IPS-15b (cell line): Measurements from ENCODE around the gene SLC26A1.
"Not testable (repeated sequence)": the region's sequence is repeated elsewhere in the genome, so short reads cannot be mapped to it uniquely, and the experiment has no call there.

Experiments
- H3K27me3 ChIP-seq: one replicate; pipeline ENCODE4 v1.6.1; 2013; ENCODE audit warnings: low read length; ENCODE audit not compliant: control insufficient read depth, insufficient read depth
- H3K36me3 ChIP-seq: one replicate; pipeline ENCODE4 v1.6.1; 2013; ENCODE audit warnings: low read length; ENCODE audit not compliant: control insufficient read depth, insufficient read depth
- H3K4me1 ChIP-seq: one replicate; pipeline ENCODE4 v1.6.1; 2013; ENCODE audit warnings: mild to moderate bottlenecking, low read length; ENCODE audit not compliant: control insufficient read depth, insufficient read depth
- H3K4me3 ChIP-seq: one replicate; pipeline ENCODE4 v1.5.1; 2013; ENCODE audit warnings: low read depth, low read length
- H3K9ac ChIP-seq: one replicate; pipeline ENCODE4 v1.6.1; 2013; ENCODE audit warnings: low read depth, mild to moderate bottlenecking, low read length
- H3K9me3 ChIP-seq: one replicate; pipeline ENCODE4 v1.6.1; 2013; ENCODE audit warnings: mild to moderate bottlenecking, low read length; ENCODE audit not compliant: control insufficient read depth, insufficient read depth

SLC26A1 gene

GRCh38 chr4:978957-979701, 14.1 kb downstream of the SLC26A1 start:
- no peak overlapping the region for H3K4me3 ChIP-seq
- H3K9ac ChIP-seq: no peak overlapping the region
- no peaks in the 10 kb centered on the region for H3K9me3 ChIP-seq
- peaks cover 4% of the 10 kb centered on the region for H3K27me3 ChIP-seq
- H3K36me3 ChIP-seq: no peaks in the 10 kb centered on the region
- no peaks in the 10 kb centered on the region for H3K4me1 ChIP-seq

GRCh38 chr4:976016-976415, 17.2 kb downstream of the SLC26A1 start:
- H3K9ac ChIP-seq: not testable (repeated sequence)

DNA sequence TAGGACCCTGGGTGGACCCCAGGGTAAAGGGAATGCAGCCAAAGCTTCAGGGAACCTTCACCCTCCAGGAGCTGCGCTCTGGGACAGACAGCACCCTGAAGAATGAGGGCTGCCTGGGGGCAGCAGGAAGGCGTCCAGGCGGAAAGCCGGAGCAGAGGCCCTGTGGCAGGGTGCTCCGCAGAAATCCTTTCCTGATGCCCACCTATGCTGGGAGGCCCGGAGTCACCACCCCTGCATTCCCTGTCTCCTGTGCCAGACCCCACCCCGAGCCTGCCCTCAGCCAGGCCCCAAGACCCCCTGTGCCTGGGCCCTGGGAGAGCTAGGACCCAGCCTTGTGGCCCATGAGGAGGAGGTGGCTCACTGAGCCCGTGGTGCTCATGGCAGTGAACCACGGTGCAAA, 18.5 kb downstream of the SLC26A1 start:
- Histone ChIP-seq H3K4me1 (no peaks in the 10 kb centered on the region), H3K4me3 (no peak overlapping the region), H3K36me3 (peaks cover 3% of the 10 kb centered on the region), H3K9ac (no peak overlapping the region), H3K9me3 (no peaks in the 10 kb centered on the region), H3K27me3 (peaks cover 8% of the 10 kb centered on the region)

More at GRCh38 chr4:976016-976415, 17.2 kb downstream of the SLC26A1 start:
- H3K27me3 ChIP-seq, H3K9me3 ChIP-seq, H3K4me1 ChIP-seq, H3K36me3 ChIP-seq, H3K4me3 ChIP-seq: not testable (repeated sequence)

DNA sequence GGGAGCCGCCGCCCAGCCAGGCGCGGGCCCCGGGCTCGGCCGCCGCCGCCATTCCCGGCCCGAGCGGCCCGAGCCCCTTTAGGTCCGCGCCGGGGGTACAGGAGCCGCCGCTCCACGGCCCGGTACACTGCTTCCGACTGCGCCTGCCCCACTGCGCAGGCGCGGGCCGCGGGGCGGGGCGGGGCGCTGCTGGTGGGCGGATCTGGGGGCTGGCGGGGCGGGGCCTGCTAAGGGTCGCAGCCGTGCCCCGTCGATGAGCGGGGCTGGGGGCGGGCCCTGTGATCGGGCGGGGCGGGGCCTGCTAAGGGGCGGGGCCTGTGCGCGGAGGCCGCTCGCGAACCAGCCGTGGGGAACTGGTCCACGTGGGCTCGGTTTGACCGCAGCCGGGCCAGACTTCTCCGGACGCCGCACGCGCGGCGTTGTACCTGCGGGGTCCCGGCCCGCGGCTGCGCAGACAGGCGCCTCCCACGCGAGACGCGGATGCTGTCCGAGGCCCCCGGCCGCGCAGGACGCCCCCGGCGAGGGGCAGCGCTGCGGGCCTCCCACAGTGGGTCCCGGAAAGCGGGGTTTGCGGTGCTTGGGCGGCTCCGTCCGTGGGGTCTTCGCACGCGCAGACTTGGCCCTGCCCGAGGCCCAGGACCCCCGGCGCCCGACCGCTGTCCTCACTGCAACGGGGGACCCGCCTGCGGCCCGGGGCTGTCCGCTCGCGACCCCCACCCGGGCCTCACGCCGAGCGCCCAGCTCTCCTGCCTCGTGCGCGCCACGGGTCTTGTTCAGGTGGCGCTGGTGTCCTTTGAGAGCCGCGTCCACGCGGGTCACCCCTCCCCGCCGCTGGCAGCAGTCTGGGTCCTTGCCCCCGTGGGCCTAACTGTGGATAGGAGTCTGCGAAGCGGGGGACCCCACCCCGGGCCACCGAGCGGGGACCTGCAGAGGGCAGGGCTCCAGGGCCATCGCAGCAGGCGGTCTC, 19.5 kb downstream of the SLC26A1 start, which contains the start of gene DGKQ:
DGKQ (minus strand) TSS at position 139 of the 967 bp plus-strand sequence; CDS start at position 52, 87 bp downstream.
- Histone ChIP-seq H3K9me3 (no peaks in the 10 kb centered on the region), H3K4me1 (no peaks in the 10 kb centered on the region), H3K9ac (no peak within 1 kb of the TSS), H3K4me3 (peak within 1 kb of the TSS; percentile 61), H3K27me3 (peaks cover 8% of the 10 kb centered on the region), H3K36me3 (peaks cover 3% of the 10 kb centered on the region)

DNA sequence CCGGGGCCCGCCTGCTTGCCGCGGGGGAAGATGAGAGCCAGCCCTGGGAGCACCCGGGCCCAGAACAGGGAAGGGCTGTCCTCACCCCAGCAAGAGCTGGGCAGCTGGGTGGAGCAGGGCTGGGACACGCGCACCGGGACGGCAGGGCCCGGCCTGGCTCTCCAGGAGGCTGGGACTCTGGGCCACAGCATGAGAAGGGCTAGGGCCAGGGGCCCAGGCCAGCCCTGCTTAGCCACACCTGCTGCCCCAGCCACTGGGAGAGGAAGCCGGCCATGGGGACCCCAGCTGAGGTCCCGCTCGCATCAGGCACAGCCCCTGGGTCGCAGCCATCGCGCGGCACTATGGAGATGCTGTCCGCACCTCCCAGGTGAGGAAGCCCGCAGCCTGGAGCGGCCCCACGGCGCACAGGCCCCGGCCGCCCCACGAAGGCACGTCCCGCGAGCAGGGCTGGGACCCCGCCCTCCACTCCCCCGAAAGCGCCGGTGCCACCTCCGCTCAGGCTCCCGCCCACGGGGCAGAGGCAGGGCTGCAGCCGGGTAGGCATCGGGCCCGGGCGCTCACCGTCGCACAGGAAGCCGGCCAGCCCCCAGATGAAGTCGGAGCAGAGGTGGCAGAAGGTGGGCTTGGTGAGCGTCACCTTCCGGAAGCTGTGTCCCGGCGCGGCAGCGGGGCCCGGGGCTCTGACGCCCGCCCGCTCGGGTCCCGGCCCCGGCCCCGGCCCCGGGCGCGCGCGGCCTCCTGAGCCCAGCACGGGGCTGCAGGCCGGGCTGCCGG, 20.4 kb downstream of the SLC26A1 start:
- Histone ChIP-seq H3K9me3 (no peaks in the 10 kb centered on the region), H3K36me3 (peaks cover 3% of the 10 kb centered on the region), H3K4me1 (no peaks in the 10 kb centered on the region), H3K9ac (no peak overlapping the region), H3K27me3 (peaks cover 8% of the 10 kb centered on the region), H3K4me3 (peak overlapping the region; percentile 61)

- Histone ChIP-seq H3K4me1 (no peaks in the 10 kb centered on the region), H3K9ac (no peak overlapping the region), H3K4me3 (peak overlapping the region; percentile 61), H3K27me3 (peaks cover 8% of the 10 kb centered on the region), H3K9me3 (no peaks in the 10 kb centered on the region), H3K36me3 (peaks cover 3% of the 10 kb centered on the region)
Observed at GRCh38 chr4:971666-972500, 21.3 kb downstream of the SLC26A1 start.

DNA sequence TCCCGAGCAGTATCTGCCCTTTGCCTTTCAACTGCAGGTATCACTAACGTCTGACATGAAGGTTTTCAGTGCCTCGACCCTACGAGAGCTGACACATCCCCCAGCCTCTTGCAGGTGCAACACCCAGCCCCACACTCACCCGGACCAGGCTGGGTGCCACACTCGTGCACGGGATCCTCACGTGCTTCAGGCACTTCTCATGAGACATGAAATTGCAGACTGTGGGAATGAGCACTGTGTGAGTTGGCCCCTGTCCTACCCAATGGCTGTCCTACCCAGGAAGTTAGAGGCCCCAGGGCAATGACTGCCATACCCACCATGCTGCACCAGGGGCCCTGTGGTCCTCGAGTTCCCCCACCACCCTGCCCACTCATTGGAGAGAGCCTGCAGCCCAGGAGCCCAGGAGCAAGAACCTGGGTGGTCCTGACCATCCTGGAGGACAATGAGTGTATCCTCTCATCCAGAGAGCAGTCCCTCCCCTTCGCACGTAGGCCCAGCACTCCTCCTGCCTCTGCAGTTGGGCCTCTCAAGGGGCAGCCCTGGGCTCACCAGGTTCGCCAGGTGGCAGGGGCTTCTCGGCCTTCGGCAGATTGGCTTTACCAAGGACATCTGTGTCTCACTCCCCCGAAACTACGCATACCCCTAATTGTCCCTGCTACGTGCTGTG, 22.2 kb downstream of the SLC26A1 start:
- Histone ChIP-seq H3K4me3 (no peak overlapping the region), H3K27me3 (peaks cover 8% of the 10 kb centered on the region), H3K4me1 (no peaks in the 10 kb centered on the region), H3K9me3 (no peaks in the 10 kb centered on the region), H3K9ac (no peak overlapping the region), H3K36me3 (peaks cover 7% of the 10 kb centered on the region)

DNA sequence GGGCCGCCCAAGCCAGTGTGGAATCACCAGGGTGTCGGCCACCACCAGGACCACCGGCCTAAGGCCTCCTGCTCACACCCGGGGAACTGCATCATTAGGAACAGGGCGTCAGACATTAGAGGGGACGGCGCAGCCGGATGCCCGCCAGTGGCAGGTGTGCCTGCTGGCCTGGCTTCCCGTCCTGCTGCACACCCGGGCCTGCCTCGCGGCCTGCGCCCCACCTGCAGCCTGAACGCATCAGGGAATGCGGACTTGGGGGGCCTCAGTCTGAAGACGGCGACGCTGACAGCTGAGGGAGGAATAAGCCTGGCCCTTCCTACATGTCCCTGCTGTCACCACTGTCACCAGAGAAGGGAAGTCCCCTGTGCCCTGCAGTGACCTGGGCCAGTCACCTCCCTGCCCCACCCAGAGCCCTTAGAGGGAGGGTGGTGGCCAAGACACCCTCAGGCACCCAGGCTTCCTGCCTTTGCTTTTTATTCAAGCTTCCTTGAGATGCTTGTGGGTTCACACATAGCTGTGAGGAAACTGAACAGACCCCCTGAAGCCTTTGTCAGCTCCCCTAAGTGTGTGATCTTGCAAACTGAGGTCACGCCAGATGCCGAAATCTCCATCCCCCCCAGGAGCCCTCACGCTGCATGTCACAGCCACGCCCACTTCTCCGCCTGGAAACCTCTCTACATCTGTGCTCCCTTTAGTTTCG, 23.0 kb downstream of the SLC26A1 start:
- no peak overlapping the region for H3K9ac ChIP-seq
- H3K36me3 ChIP-seq: peaks cover 12% of the 10 kb centered on the region
- H3K4me3 ChIP-seq: no peak overlapping the region
- no peaks in the 10 kb centered on the region for H3K9me3 ChIP-seq
- H3K27me3 ChIP-seq: peaks cover 8% of the 10 kb centered on the region
- no peaks in the 10 kb centered on the region for H3K4me1 ChIP-seq

DNA sequence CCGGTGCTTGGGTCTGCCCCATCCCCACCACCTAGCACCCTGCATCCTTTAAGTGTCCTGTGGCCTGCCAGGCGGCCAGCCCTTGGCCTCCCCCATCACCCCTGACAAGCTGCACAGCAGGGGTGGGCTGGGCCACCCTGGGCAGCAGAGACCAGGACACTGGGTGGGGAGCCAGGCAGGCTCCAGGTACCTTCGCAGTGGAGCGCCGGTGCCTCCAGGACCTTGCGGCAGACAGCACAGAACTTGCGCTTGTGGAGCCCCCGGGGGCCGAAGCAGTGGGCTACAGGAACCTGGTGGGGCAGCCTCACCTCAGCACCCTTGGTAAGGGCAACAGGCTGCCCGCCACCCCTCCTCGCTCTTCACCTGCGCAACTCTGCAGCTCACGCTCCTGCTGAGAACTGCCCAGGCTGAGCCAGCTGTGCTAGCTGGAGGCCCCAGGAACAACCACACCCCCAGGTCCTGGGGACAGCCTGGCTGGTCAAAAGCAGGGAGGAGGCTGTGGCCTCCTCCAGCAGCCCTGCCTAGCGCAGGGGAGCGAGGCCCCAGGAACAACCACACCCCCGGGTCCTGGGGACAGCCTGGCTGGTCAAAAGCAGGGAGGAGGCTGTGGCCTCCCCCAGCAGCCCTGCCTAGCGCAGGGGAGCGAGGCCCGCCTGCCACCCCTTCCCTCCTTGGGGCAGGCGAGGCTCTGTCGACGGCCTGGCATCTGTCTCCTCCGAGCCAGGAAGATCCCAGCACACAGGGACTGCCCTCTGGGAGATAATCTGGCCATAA, 24.4 kb downstream of the SLC26A1 start:
- no peak overlapping the region for H3K4me3 ChIP-seq
- H3K9me3 ChIP-seq: no peaks in the 10 kb centered on the region
- H3K27me3 ChIP-seq: peaks cover 4% of the 10 kb centered on the region
- H3K4me1 ChIP-seq: no peaks in the 10 kb centered on the region
- H3K36me3 ChIP-seq: peaks cover 13% of the 10 kb centered on the region
- no peak overlapping the region for H3K9ac ChIP-seq
